ENCODE results near the gene RABL6. TPM values are rescaled to one million over a fixed set of nuclear protein-coding genes. Genes with fewer than 3 reads are reported as not detected.
"Not testable (repeated sequence)": the region's sequence is repeated elsewhere in the genome, so short reads cannot be mapped to it uniquely, and the experiment has no call there.

Gene RABL6
- total and polyA plus RNA-seq, 2 donors (not counting 1 experiment from before 2014, with no cell fraction given): 36.8 to 59.6 TPM

GRCh38 chr9:136867480-136867879, 59.7 kb downstream of the RABL6 start:
- Histone ChIP-seq H3K27me3 (ENCODE audit: control insufficient read depth, insufficient read depth, low read length) (no peaks in the 10 kb centered on the region), H3K36me3 (ENCODE audit: control insufficient read depth, insufficient read depth, low read length) (peaks cover 8% of the 10 kb centered on the region), H3K4me1 (ENCODE audit: control insufficient read depth, extremely low read depth, insufficient read depth, low read length) (peaks cover 4% of the 10 kb centered on the region), H3K9ac (ENCODE audit: insufficient read depth, low read length) (no peak overlapping the region), H3K4me3 (replicated peaks in 1 of 4; ENCODE audit: control extremely low read depth in 1 of 4, insufficient read depth in 1 of 4, low read depth in 3 of 4, low read length in 4 of 4) (no peak overlapping the region), H3K79me2 (ENCODE audit: control insufficient read depth, insufficient read depth, low read length) (peaks cover 18% of the 10 kb centered on the region), H3K4me2 (ENCODE audit: extremely low read depth, insufficient read depth, low read length) (no peak overlapping the region), H2AFZ (ENCODE audit: low read length) (no peak overlapping the region), H3K9me3 (ENCODE audit: control insufficient read depth, insufficient read depth, low read depth, low read length) (no peaks in the 10 kb centered on the region), H4K20me1 (ENCODE audit: control insufficient read depth, extremely low read depth, insufficient read depth, low read length) (no peaks in the 10 kb centered on the region), H3K27ac (ENCODE audit: insufficient read depth, low read length) (no peak overlapping the region)
- no peak for DNase-seq (ENCODE audit: low read depth in 2 of 2)
- no peak for TF ChIP-seq CTCF (conservative IDR thresholded peaks at IDR 0.05 in 1 of 2, IDR thresholded peaks at IDR 0.05 in 1 of 2; ENCODE audit: low read depth in 1 of 2, low read length in 2 of 2)
- TF ChIP-seq EZH2 (IDR thresholded peaks at IDR 0.05; ENCODE audit: low read length, missing control alignments): no peak

- Histone ChIP-seq H3K4me2 (ENCODE audit: extremely low read depth, insufficient read depth, low read length) (no peak overlapping the region), H3K4me3 (replicated peaks in 1 of 4; ENCODE audit: control extremely low read depth in 1 of 4, insufficient read depth in 1 of 4, low read depth in 3 of 4, low read length in 4 of 4) (no peak overlapping the region), H3K9me3 (ENCODE audit: control insufficient read depth, insufficient read depth, low read depth, low read length) (no peaks in the 10 kb centered on the region), H3K36me3 (ENCODE audit: control insufficient read depth, insufficient read depth, low read length) (peaks cover 5% of the 10 kb centered on the region), H3K4me1 (ENCODE audit: control insufficient read depth, extremely low read depth, insufficient read depth, low read length) (peaks cover 4% of the 10 kb centered on the region), H3K9ac (ENCODE audit: insufficient read depth, low read length) (no peak overlapping the region), H3K27ac (ENCODE audit: insufficient read depth, low read length) (no peak overlapping the region), H2AFZ (ENCODE audit: low read length) (no peak overlapping the region), H4K20me1 (ENCODE audit: control insufficient read depth, extremely low read depth, insufficient read depth, low read length) (no peaks in the 10 kb centered on the region), H3K79me2 (ENCODE audit: control insufficient read depth, insufficient read depth, low read length) (peaks cover 18% of the 10 kb centered on the region), H3K27me3 (ENCODE audit: control insufficient read depth, insufficient read depth, low read length) (no peaks in the 10 kb centered on the region)
- TF ChIP-seq CTCF (conservative IDR thresholded peaks at IDR 0.05 in 1 of 2, IDR thresholded peaks at IDR 0.05 in 1 of 2; ENCODE audit: low read depth in 1 of 2, low read length in 2 of 2): no peak
- no peak for TF ChIP-seq EZH2 (IDR thresholded peaks at IDR 0.05; ENCODE audit: low read length, missing control alignments)
- no peak for DNase-seq (ENCODE audit: low read depth in 2 of 2)
Observed at GRCh38 chr9:136867917-136868316, 60.2 kb downstream of the RABL6 start.

GRCh38 chr9:136868644-136869043, 60.9 kb downstream of the RABL6 start:
- no peak overlapping the region for H2AFZ ChIP-seq (ENCODE audit: low read length)
- no peak overlapping the region for H3K27ac ChIP-seq (ENCODE audit: insufficient read depth, low read length)
- no peak overlapping the region for H3K4me3 ChIP-seq (replicated peaks in 1 of 4; ENCODE audit: control extremely low read depth in 1 of 4, insufficient read depth in 1 of 4, low read depth in 3 of 4, low read length in 4 of 4)
- H3K79me2 ChIP-seq (ENCODE audit: control insufficient read depth, insufficient read depth, low read length): peaks cover 17% of the 10 kb centered on the region
- no peaks in the 10 kb centered on the region for H3K27me3 ChIP-seq (ENCODE audit: control insufficient read depth, insufficient read depth, low read length)
- no peak overlapping the region for H3K9ac ChIP-seq (ENCODE audit: insufficient read depth, low read length)
- H3K4me2 ChIP-seq (ENCODE audit: extremely low read depth, insufficient read depth, low read length): no peak overlapping the region
- no peak for DNase-seq (ENCODE audit: low read depth in 2 of 2)
- no peaks in the 10 kb centered on the region for H3K36me3 ChIP-seq (ENCODE audit: control insufficient read depth, insufficient read depth, low read length)
- TF ChIP-seq CTCF (conservative IDR thresholded peaks at IDR 0.05 in 1 of 2, IDR thresholded peaks at IDR 0.05 in 1 of 2; ENCODE audit: low read depth in 1 of 2, low read length in 2 of 2): no peak
- no peak for TF ChIP-seq EZH2 (IDR thresholded peaks at IDR 0.05; ENCODE audit: low read length, missing control alignments)
- peaks cover 4% of the 10 kb centered on the region for H3K4me1 ChIP-seq (ENCODE audit: control insufficient read depth, extremely low read depth, insufficient read depth, low read length)
- H4K20me1 ChIP-seq (ENCODE audit: control insufficient read depth, extremely low read depth, insufficient read depth, low read length): no peaks in the 10 kb centered on the region
- H3K9me3 ChIP-seq (ENCODE audit: control insufficient read depth, insufficient read depth, low read depth, low read length): no peaks in the 10 kb centered on the region

- not testable (repeated sequence) for H4K20me1 ChIP-seq (ENCODE audit: control insufficient read depth, extremely low read depth, insufficient read depth, low read length); H2AFZ ChIP-seq (ENCODE audit: low read length); H3K4me3 ChIP-seq (replicated peaks in 1 of 4; ENCODE audit: control extremely low read depth in 1 of 4, insufficient read depth in 1 of 4, low read depth in 3 of 4, low read length in 4 of 4); DNase-seq (ENCODE audit: low read depth in 2 of 2); H3K36me3 ChIP-seq (ENCODE audit: control insufficient read depth, insufficient read depth, low read length); H3K9me3 ChIP-seq (ENCODE audit: control insufficient read depth, insufficient read depth, low read depth, low read length); H3K4me1 ChIP-seq (ENCODE audit: control insufficient read depth, extremely low read depth, insufficient read depth, low read length); H3K4me2 ChIP-seq (ENCODE audit: extremely low read depth, insufficient read depth, low read length); H3K27ac ChIP-seq (ENCODE audit: insufficient read depth, low read length); H3K27me3 ChIP-seq (ENCODE audit: control insufficient read depth, insufficient read depth, low read length); H3K9ac ChIP-seq (ENCODE audit: insufficient read depth, low read length)
- peaks cover 13% of the 10 kb centered on the region for H3K79me2 ChIP-seq (ENCODE audit: control insufficient read depth, insufficient read depth, low read length)
Observed at GRCh38 chr9:136869611-136870010, 61.9 kb downstream of the RABL6 start.
